WERI-Rb-1 (cell line): ENCODE results near the gene HELZ.
"Not testable (repeated sequence)": the region's sequence is repeated elsewhere in the genome, so short reads cannot be mapped to it uniquely, and the experiment has no call there.

Experiments used
- DNase-seq: peaks from one replicate; pipeline ENCODE4 v3.0.0-alpha.2; 2020
- H3K27ac ChIP-seq: fragments of 250-450 bp; sonication (Bioruptor Pico); 2 replicates; pipeline ENCODE4 v1.5.1; 2020; ENCODE audit warnings: mild to moderate bottlenecking, moderate library complexity
- H3K27me3 ChIP-seq: fragments of 250-450 bp; sonication (Bioruptor Pico); 2 replicates; pipeline ENCODE4 v1.5.1; 2021; ENCODE audit warnings: mild to moderate bottlenecking, low read depth, moderate library complexity; ENCODE audit not compliant: insufficient read depth, severe bottlenecking
- H3K36me3 ChIP-seq: fragments of 250-450 bp; sonication (Bioruptor Pico); 2 replicates; pipeline ENCODE4 v1.5.1; 2020; ENCODE audit warnings: mild to moderate bottlenecking, moderate library complexity
- H3K4me3 ChIP-seq: 2 replicates; pipeline ENCODE4 v1.5.1; 2011; ENCODE audit warnings: low read depth, mild to moderate bottlenecking, control low read depth, low read length
- H3K9me3 ChIP-seq: fragments of 250-450 bp; sonication (Bioruptor Pico); 2 replicates; pipeline ENCODE4 v1.5.1; 2021; ENCODE audit warnings: mild to moderate bottlenecking, moderate library complexity; ENCODE audit not compliant: severe bottlenecking
- TF ChIP-seq, protein P1 (sequence below): IDR thresholded peaks from 2 replicates; pipeline ENCODE4 v1.5.1; 2011; ENCODE audit warnings: low read depth, mild to moderate bottlenecking, control low read depth, inconsistent platforms, low read length

The HELZ gene

GRCh38 chr17:67130768-67131167 is 114.2 kb downstream of the HELZ start:
- H3K27me3 ChIP-seq = no peaks in the 10 kb centered on the region
- DNase-seq = no peak
- H3K36me3 ChIP-seq = peaks cover 19% of the 10 kb centered on the region
- no peak overlapping the region for H3K27ac ChIP-seq
- H3K9me3 ChIP-seq = no peaks in the 10 kb centered on the region
- no peak overlapping the region for H3K4me3 ChIP-seq
- TF ChIP-seq, protein P1, sequence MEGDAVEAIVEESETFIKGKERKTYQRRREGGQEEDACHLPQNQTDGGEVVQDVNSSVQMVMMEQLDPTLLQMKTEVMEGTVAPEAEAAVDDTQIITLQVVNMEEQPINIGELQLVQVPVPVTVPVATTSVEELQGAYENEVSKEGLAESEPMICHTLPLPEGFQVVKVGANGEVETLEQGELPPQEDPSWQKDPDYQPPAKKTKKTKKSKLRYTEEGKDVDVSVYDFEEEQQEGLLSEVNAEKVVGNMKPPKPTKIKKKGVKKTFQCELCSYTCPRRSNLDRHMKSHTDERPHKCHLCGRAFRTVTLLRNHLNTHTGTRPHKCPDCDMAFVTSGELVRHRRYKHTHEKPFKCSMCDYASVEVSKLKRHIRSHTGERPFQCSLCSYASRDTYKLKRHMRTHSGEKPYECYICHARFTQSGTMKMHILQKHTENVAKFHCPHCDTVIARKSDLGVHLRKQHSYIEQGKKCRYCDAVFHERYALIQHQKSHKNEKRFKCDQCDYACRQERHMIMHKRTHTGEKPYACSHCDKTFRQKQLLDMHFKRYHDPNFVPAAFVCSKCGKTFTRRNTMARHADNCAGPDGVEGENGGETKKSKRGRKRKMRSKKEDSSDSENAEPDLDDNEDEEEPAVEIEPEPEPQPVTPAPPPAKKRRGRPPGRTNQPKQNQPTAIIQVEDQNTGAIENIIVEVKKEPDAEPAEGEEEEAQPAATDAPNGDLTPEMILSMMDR = no peak

- no peak for DNase-seq
- TF ChIP-seq, protein P1 = no peak
- Histone ChIP-seq H3K27me3 (no peaks in the 10 kb centered on the region), H3K4me3 (no peak overlapping the region), H3K9me3 (no peaks in the 10 kb centered on the region), H3K27ac (no peak overlapping the region), H3K36me3 (peaks cover 18% of the 10 kb centered on the region)
These were observed 115.7 kb downstream of the HELZ start for GRCh38 chr17:67129283-67129682.

DNA sequence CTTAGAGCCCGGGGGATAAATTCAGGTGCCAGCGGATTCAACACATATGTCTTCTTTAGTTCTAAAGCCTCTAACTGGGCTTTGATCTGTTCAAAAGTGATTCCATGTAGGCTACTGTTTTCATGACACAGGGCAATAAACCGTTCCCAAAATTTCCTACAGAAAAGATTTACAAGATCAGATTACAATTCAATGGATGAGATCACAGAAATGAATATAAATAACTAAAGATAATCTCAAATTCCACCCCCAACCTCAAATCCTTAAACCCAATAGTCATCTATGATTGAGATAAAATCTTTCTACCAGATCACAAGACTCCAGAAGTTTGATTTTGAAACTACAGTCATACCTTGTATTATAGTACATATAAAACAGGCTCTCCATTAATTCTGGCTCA is 116.3 kb downstream of the HELZ start:
- H3K9me3 ChIP-seq = no peaks in the 10 kb centered on the region
- H3K4me3 ChIP-seq = no peak overlapping the region
- no peak overlapping the region for H3K27ac ChIP-seq
- DNase-seq = no peak
- TF ChIP-seq, protein P1 = no peak
- peaks cover 19% of the 10 kb centered on the region for H3K36me3 ChIP-seq
- no peaks in the 10 kb centered on the region for H3K27me3 ChIP-seq

GRCh38 chr17:67127925-67128324 is 117.1 kb downstream of the HELZ start:
- no peak overlapping the region for H3K27ac ChIP-seq
- H3K4me3 ChIP-seq = no peak overlapping the region
- no peak for DNase-seq
- TF ChIP-seq, protein P1 = no peak
- peaks cover 26% of the 10 kb centered on the region for H3K36me3 ChIP-seq
- H3K27me3 ChIP-seq = no peaks in the 10 kb centered on the region
- H3K9me3 ChIP-seq = no peaks in the 10 kb centered on the region

DNA sequence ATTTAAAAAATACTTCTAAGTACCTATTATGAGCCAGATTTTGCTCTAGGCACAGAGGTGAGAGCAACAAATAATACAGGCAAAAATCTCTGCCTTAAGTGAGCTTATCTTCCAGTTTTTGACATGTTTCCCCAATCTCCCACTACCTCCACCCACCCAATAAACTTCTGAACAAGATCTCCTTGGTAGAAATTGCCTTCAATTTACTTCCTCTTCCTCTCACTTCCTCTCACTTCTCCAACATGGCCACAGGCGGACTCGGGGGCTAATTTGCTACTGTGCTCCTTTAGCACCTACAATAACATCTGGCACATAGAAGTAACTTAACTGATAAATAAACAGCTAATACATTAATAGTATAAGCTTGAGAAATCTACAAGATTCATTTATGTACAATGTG is 118.0 kb downstream of the HELZ start:
- no peak for DNase-seq
- no peaks in the 10 kb centered on the region for H3K27me3 ChIP-seq
- peaks cover 33% of the 10 kb centered on the region for H3K36me3 ChIP-seq
- H3K27ac ChIP-seq = no peak overlapping the region
- H3K4me3 ChIP-seq = no peak overlapping the region
- TF ChIP-seq, protein P1 = no peak
- no peaks in the 10 kb centered on the region for H3K9me3 ChIP-seq

GRCh38 chr17:67126543-67126942 is 118.5 kb downstream of the HELZ start:
- DNase-seq, H3K27ac ChIP-seq, H3K4me3 ChIP-seq, H3K27me3 ChIP-seq, H3K9me3 ChIP-seq: not testable (repeated sequence)
- peaks cover 37% of the 10 kb centered on the region for H3K36me3 ChIP-seq
